ENCODE data around the gene INCA1.

- peak in 1 of 4 donors; percentile 33 for TF ChIP-seq POLR2A (IDR thresholded peaks at IDR 0.05)
- no peak for TF ChIP-seq CTCF (IDR thresholded peaks at IDR 0.05)
Observed at GRCh38 chr17:4949321-4950074, 47.8 kb downstream of the INCA1 start.
